Hepatocyte (in vitro differentiated cells): ENCODE measurements around the gene CTR9.

Source experiments
- EZH2 ChIP-seq: fragments of 200-600 bp; sonication (generic); IDR thresholded peaks from 2 replicates; pipeline ENCODE4 v1.6.1; 2016; ENCODE audit warnings: antibody characterized with exemption, mild to moderate bottlenecking, borderline replicate concordance
- EZH2phosphoT487 ChIP-seq: fragments of 200-600 bp; sonication (generic); IDR thresholded peaks from one replicate; pipeline ENCODE4 v1.6.1; 2018; ENCODE audit warnings: antibody characterized with exemption, mild to moderate bottlenecking, low read depth, moderate library complexity; ENCODE audit not compliant: unreplicated experiment, severe bottlenecking
- TF ChIP-seq, protein P1 (sequence below): fragments of 200-600 bp; sonication (generic); IDR thresholded peaks from 2 replicates; pipeline ENCODE4 v1.5.1; 2016; ENCODE audit warnings: antibody characterized with exemption, mild to moderate bottlenecking; ENCODE audit not compliant: poor library complexity

GRCh38 chr11:10797531-10797930 is 46.5 kb downstream of the CTR9 start:
- TF ChIP-seq, protein P1, sequence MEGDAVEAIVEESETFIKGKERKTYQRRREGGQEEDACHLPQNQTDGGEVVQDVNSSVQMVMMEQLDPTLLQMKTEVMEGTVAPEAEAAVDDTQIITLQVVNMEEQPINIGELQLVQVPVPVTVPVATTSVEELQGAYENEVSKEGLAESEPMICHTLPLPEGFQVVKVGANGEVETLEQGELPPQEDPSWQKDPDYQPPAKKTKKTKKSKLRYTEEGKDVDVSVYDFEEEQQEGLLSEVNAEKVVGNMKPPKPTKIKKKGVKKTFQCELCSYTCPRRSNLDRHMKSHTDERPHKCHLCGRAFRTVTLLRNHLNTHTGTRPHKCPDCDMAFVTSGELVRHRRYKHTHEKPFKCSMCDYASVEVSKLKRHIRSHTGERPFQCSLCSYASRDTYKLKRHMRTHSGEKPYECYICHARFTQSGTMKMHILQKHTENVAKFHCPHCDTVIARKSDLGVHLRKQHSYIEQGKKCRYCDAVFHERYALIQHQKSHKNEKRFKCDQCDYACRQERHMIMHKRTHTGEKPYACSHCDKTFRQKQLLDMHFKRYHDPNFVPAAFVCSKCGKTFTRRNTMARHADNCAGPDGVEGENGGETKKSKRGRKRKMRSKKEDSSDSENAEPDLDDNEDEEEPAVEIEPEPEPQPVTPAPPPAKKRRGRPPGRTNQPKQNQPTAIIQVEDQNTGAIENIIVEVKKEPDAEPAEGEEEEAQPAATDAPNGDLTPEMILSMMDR, result no peak
- TF ChIP-seq EZH2phosphoT487, result no peak
- TF ChIP-seq EZH2, result no peak
